DMS153 (cell line): ENCODE measurements around the gene TINAGL1.
"Not testable (repeated sequence)": the region's sequence is repeated elsewhere in the genome, so short reads cannot be mapped to it uniquely, and the experiment has no call there.

ENCODE experiments used
- DNase-seq: peaks from one replicate; lab custom pipeline; 2025; lab: John Stamatoyannopoulos, UW

The TINAGL1 gene

GRCh38 chr1:31583995-31584868, 7.9 kb downstream of the TINAGL1 start:
- DNase-seq, result peak; percentile 36

- DNase-seq, result no peak
Measured at GRCh38 chr1:31584869-31585735, 8.8 kb downstream of the TINAGL1 start.

GRCh38 chr1:31585736-31586365, 9.5 kb downstream of the TINAGL1 start:
- DNase-seq, result no peak

GRCh38 chr1:31586376-31587327, 10.3 kb downstream of the TINAGL1 start:
- no peak for DNase-seq

- DNase-seq, result not testable (repeated sequence)
Measured at GRCh38 chr1:31587328-31587699, 11.0 kb downstream of the TINAGL1 start.

- peak; percentile 63 for DNase-seq
Measured at GRCh38 chr1:31587720-31588423, 11.6 kb downstream of the TINAGL1 start.

- peak; percentile 40 for DNase-seq
Measured at GRCh38 chr1:31588751-31589515, 12.6 kb downstream of the TINAGL1 start.

- DNase-seq, result no peak
Measured at GRCh38 chr1:31591425-31592093, 15.2 kb downstream of the TINAGL1 start.

- no peak for DNase-seq
Measured at GRCh38 chr1:31592132-31592531, 15.8 kb downstream of the TINAGL1 start.

GRCh38 chr1:31593136-31593665, 16.9 kb downstream of the TINAGL1 start:
- DNase-seq, result no peak

GRCh38 chr1:31593770-31594632, 17.7 kb downstream of the TINAGL1 start:
- DNase-seq, result peak; percentile 87

GRCh38 chr1:31595836-31596736, 19.8 kb downstream of the TINAGL1 start:
- no peak for DNase-seq

- no peak for DNase-seq
Measured at GRCh38 chr1:31596737-31597097, 20.4 kb downstream of the TINAGL1 start.

- DNase-seq, result no peak
Measured at GRCh38 chr1:31598980-31599379, 22.7 kb downstream of the TINAGL1 start.

GRCh38 chr1:31600641-31601040, 24.3 kb downstream of the TINAGL1 start:
- DNase-seq, result no peak

- DNase-seq, result no peak
Measured at GRCh38 chr1:31602081-31602480, 25.8 kb downstream of the TINAGL1 start.

- no peak for DNase-seq
Measured at GRCh38 chr1:31605908-31606427, 29.7 kb downstream of the TINAGL1 start.
